ENCODE data around the gene ADAMTS2.

The ADAMTS2 gene

GRCh38 chr5:179135006-179135405 is 210.3 kb downstream of the ADAMTS2 start:
- Mint-ChIP-seq H3K4me1 (ENCODE audit: low read depth) (no peaks in the 10 kb centered on the region), H3K9me3 (peaks cover 10% of the 10 kb centered on the region), H3K4me3 (no peak overlapping the region), H3K36me3 (ENCODE audit: low read depth) (no peaks in the 10 kb centered on the region), H3K27me3 (ENCODE audit: low read depth) (no peaks in the 10 kb centered on the region), H3K27ac (no peak overlapping the region)

- no peaks in the 10 kb centered on the region for H3K36me3 Mint-ChIP-seq (ENCODE audit: low read depth)
- no peaks in the 10 kb centered on the region for H3K4me1 Mint-ChIP-seq (ENCODE audit: low read depth)
- no peaks in the 10 kb centered on the region for H3K27me3 Mint-ChIP-seq (ENCODE audit: low read depth)
- H3K27ac Mint-ChIP-seq = no peak overlapping the region
- peaks cover 10% of the 10 kb centered on the region for H3K9me3 Mint-ChIP-seq
- H3K4me3 Mint-ChIP-seq = no peak overlapping the region
Observed at GRCh38 chr5:179134511-179134910, 210.8 kb downstream of the ADAMTS2 start.

- H3K27me3 Mint-ChIP-seq (ENCODE audit: low read depth) = no peaks in the 10 kb centered on the region
- H3K27ac Mint-ChIP-seq = no peak overlapping the region
- peaks cover 14% of the 10 kb centered on the region for H3K9me3 Mint-ChIP-seq
- no peaks in the 10 kb centered on the region for H3K4me1 Mint-ChIP-seq (ENCODE audit: low read depth)
- H3K4me3 Mint-ChIP-seq = no peak overlapping the region
- no peaks in the 10 kb centered on the region for H3K36me3 Mint-ChIP-seq (ENCODE audit: low read depth)
Observed at GRCh38 chr5:179132586-179133355, 212.5 kb downstream of the ADAMTS2 start.

GRCh38 chr5:179131886-179132585 is 213.2 kb downstream of the ADAMTS2 start:
- Mint-ChIP-seq H3K36me3 (ENCODE audit: low read depth) (no peaks in the 10 kb centered on the region), H3K27me3 (ENCODE audit: low read depth) (no peaks in the 10 kb centered on the region), H3K9me3 (peaks cover 14% of the 10 kb centered on the region), H3K4me3 (no peak overlapping the region), H3K27ac (no peak overlapping the region), H3K4me1 (ENCODE audit: low read depth) (no peaks in the 10 kb centered on the region)

GRCh38 chr5:179131321-179131835 is 213.9 kb downstream of the ADAMTS2 start:
- Mint-ChIP-seq H3K4me1 (ENCODE audit: low read depth) (no peaks in the 10 kb centered on the region), H3K27ac (no peak overlapping the region), H3K36me3 (ENCODE audit: low read depth) (no peaks in the 10 kb centered on the region), H3K4me3 (no peak overlapping the region), H3K27me3 (ENCODE audit: low read depth) (no peaks in the 10 kb centered on the region), H3K9me3 (peaks cover 14% of the 10 kb centered on the region)

- H3K9me3 Mint-ChIP-seq = peaks cover 13% of the 10 kb centered on the region
- no peak overlapping the region for H3K4me3 Mint-ChIP-seq
- no peaks in the 10 kb centered on the region for H3K27me3 Mint-ChIP-seq (ENCODE audit: low read depth)
- no peak overlapping the region for H3K27ac Mint-ChIP-seq
- no peaks in the 10 kb centered on the region for H3K4me1 Mint-ChIP-seq (ENCODE audit: low read depth)
- no peaks in the 10 kb centered on the region for H3K36me3 Mint-ChIP-seq (ENCODE audit: low read depth)
Observed at GRCh38 chr5:179130101-179130681, 215.1 kb downstream of the ADAMTS2 start.

- Mint-ChIP-seq H3K27me3 (ENCODE audit: low read depth) (no peaks in the 10 kb centered on the region), H3K9me3 (peaks cover 11% of the 10 kb centered on the region), H3K4me3 (no peak overlapping the region), H3K36me3 (ENCODE audit: low read depth) (no peaks in the 10 kb centered on the region), H3K4me1 (ENCODE audit: low read depth) (no peaks in the 10 kb centered on the region), H3K27ac (no peak overlapping the region)
Observed at GRCh38 chr5:179129607-179130071, 215.6 kb downstream of the ADAMTS2 start.

- H3K4me3 Mint-ChIP-seq = no peak overlapping the region
- peaks cover 13% of the 10 kb centered on the region for H3K9me3 Mint-ChIP-seq
- H3K27ac Mint-ChIP-seq = no peak overlapping the region
- no peaks in the 10 kb centered on the region for H3K36me3 Mint-ChIP-seq (ENCODE audit: low read depth)
- no peaks in the 10 kb centered on the region for H3K27me3 Mint-ChIP-seq (ENCODE audit: low read depth)
- no peaks in the 10 kb centered on the region for H3K4me1 Mint-ChIP-seq (ENCODE audit: low read depth)
Observed at GRCh38 chr5:179128976-179129375, 216.3 kb downstream of the ADAMTS2 start.

GRCh38 chr5:179128041-179128365 is 217.3 kb downstream of the ADAMTS2 start:
- Mint-ChIP-seq H3K27me3 (ENCODE audit: low read depth) (no peaks in the 10 kb centered on the region), H3K9me3 (peaks cover 12% of the 10 kb centered on the region), H3K4me1 (ENCODE audit: low read depth) (no peaks in the 10 kb centered on the region), H3K27ac (no peak overlapping the region), H3K4me3 (no peak overlapping the region), H3K36me3 (ENCODE audit: low read depth) (no peaks in the 10 kb centered on the region)

- Mint-ChIP-seq H3K27ac (no peak overlapping the region), H3K4me1 (ENCODE audit: low read depth) (no peaks in the 10 kb centered on the region), H3K27me3 (ENCODE audit: low read depth) (no peaks in the 10 kb centered on the region), H3K36me3 (ENCODE audit: low read depth) (no peaks in the 10 kb centered on the region), H3K9me3 (peaks cover 12% of the 10 kb centered on the region), H3K4me3 (no peak overlapping the region)
Observed at GRCh38 chr5:179127136-179128040, 217.9 kb downstream of the ADAMTS2 start.

- no peak overlapping the region for H3K4me3 Mint-ChIP-seq
- no peaks in the 10 kb centered on the region for H3K27me3 Mint-ChIP-seq (ENCODE audit: low read depth)
- no peaks in the 10 kb centered on the region for H3K36me3 Mint-ChIP-seq (ENCODE audit: low read depth)
- no peaks in the 10 kb centered on the region for H3K4me1 Mint-ChIP-seq (ENCODE audit: low read depth)
- peaks cover 12% of the 10 kb centered on the region for H3K9me3 Mint-ChIP-seq
- H3K27ac Mint-ChIP-seq = no peak overlapping the region
Observed at GRCh38 chr5:179126506-179126991, 218.7 kb downstream of the ADAMTS2 start.

GRCh38 chr5:179125789-179126505 is 219.3 kb downstream of the ADAMTS2 start:
- peaks cover 12% of the 10 kb centered on the region for H3K9me3 Mint-ChIP-seq

GRCh38 chr5:179124853-179125788 is 220.1 kb downstream of the ADAMTS2 start:
- H3K27ac Mint-ChIP-seq = no peak overlapping the region
- no peaks in the 10 kb centered on the region for H3K27me3 Mint-ChIP-seq (ENCODE audit: low read depth)
- H3K9me3 Mint-ChIP-seq = peaks cover 15% of the 10 kb centered on the region
- H3K4me3 Mint-ChIP-seq = no peak overlapping the region
- H3K4me1 Mint-ChIP-seq (ENCODE audit: low read depth) = no peaks in the 10 kb centered on the region
- H3K36me3 Mint-ChIP-seq (ENCODE audit: low read depth) = no peaks in the 10 kb centered on the region

More at GRCh38 chr5:179125789-179126505, 219.3 kb downstream of the ADAMTS2 start:
- Mint-ChIP-seq H3K36me3 (ENCODE audit: low read depth) (no peaks in the 10 kb centered on the region), H3K4me3 (no peak overlapping the region), H3K4me1 (ENCODE audit: low read depth) (no peaks in the 10 kb centered on the region), H3K27ac (no peak overlapping the region), H3K27me3 (ENCODE audit: low read depth) (no peaks in the 10 kb centered on the region)
